ENCODE results near the gene FANCM.
"Not testable (repeated sequence)": the region's sequence is repeated elsewhere in the genome, so short reads cannot be mapped to it uniquely, and the experiment has no call there.

The FANCM gene

DNA sequence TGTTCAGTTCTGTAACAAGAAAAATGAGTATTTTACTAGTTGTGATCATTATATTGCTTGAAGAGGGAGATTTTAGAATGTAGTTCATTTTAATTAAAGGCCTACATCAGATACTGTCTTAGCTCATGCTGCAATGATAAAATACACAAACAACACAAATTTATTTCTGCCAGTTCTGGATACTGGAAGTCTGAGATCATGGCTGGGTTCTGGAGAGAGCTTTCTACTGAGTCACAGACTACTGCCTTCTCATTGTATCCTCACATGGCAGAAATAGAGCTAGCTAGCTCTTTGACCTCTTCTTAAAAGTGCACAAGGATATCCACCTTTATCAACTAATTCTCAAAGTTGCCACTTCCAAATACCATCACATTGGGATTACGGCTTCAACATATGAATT lies 63.5 kb downstream of the FANCM start:
- no peak overlapping the region for H3K27ac ChIP-seq
- no peaks in the 10 kb centered on the region for H3K27me3 ChIP-seq (ENCODE audit: insufficient read depth, low read depth, severe bottlenecking)
- no peak overlapping the region for H3K4me3 ChIP-seq (ENCODE audit: low read depth, low read length)
- peaks cover 5% of the 10 kb centered on the region for H3K36me3 ChIP-seq
- TF ChIP-seq, protein P1, sequence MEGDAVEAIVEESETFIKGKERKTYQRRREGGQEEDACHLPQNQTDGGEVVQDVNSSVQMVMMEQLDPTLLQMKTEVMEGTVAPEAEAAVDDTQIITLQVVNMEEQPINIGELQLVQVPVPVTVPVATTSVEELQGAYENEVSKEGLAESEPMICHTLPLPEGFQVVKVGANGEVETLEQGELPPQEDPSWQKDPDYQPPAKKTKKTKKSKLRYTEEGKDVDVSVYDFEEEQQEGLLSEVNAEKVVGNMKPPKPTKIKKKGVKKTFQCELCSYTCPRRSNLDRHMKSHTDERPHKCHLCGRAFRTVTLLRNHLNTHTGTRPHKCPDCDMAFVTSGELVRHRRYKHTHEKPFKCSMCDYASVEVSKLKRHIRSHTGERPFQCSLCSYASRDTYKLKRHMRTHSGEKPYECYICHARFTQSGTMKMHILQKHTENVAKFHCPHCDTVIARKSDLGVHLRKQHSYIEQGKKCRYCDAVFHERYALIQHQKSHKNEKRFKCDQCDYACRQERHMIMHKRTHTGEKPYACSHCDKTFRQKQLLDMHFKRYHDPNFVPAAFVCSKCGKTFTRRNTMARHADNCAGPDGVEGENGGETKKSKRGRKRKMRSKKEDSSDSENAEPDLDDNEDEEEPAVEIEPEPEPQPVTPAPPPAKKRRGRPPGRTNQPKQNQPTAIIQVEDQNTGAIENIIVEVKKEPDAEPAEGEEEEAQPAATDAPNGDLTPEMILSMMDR (IDR thresholded peaks at IDR 0.05; ENCODE audit: low read depth, low read length): no peak
- H3K9me3 ChIP-seq (ENCODE audit: severe bottlenecking): no peaks in the 10 kb centered on the region
- no peak for DNase-seq

DNA sequence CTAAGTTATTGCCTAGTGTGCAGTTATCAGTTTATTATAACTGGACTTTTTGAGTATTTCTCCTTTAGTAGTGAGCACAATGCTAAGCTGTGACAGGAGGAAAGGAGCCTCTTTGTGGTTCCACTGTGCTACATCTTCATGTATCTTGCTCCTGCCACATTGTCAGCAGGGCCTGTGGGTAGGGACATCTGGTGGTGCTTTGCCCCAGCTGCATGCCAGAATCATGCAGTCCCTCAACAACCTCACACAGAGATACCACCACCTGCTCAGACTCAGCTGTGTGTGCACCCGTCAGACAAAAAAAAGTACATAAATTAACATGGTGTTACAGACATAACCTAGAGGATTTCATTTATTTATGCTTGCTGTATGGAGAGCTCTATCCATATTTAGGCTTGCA lies 66.2 kb downstream of the FANCM start:
- Histone ChIP-seq H3K9me3 (ENCODE audit: severe bottlenecking) (no peaks in the 10 kb centered on the region), H3K27me3 (ENCODE audit: insufficient read depth, low read depth, severe bottlenecking) (no peaks in the 10 kb centered on the region), H3K27ac (no peak overlapping the region), H3K4me3 (ENCODE audit: low read depth, low read length) (no peak overlapping the region), H3K36me3 (peaks cover 7% of the 10 kb centered on the region)
- TF ChIP-seq, protein P1 (IDR thresholded peaks at IDR 0.05; ENCODE audit: low read depth, low read length): peak; percentile 55
- peak; percentile 29 for DNase-seq

DNA sequence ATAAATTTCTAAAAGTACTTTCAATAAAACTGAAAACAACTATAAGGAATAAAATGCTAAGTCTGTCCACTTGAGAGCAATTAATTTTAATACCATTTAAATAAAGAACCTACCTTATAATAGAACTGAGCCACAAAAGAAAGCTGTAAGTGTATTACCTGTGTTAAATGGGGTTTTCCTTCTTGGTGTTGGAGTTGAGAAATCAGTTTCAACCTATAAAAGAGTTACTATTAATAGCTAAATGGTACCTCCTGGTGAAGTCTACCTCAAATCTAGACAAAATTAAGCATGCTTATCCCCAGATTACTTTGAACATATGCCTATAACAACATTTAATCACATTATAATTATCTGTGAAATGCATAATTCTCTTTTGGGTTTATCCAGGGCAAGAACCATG lies 68.5 kb downstream of the FANCM start:
- H3K36me3 ChIP-seq: peaks cover 15% of the 10 kb centered on the region
- H3K4me3 ChIP-seq (ENCODE audit: low read depth, low read length): no peak overlapping the region
- TF ChIP-seq, protein P1 (IDR thresholded peaks at IDR 0.05; ENCODE audit: low read depth, low read length): no peak

DNA sequence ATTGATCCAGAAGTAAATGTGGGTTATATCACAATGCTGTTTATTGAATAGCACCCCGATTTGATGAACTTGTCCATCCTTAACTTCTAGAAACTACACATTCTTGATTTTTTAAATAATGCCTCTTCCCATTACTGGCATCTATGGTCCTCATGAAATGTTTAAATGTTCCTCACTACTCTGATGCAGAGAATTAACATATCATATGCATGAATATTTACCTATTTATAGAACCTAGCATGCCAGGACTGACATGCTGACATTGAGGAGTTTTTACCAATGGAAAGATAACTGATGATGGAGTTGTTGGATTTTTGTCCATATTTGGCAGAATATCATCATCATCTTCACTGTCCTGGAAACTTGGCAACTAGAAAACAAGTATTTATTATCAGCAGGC lies 74.4 kb downstream of the FANCM start:
- Histone ChIP-seq H3K4me3 (ENCODE audit: low read depth, low read length) (no peak overlapping the region), H3K36me3 (peaks cover 31% of the 10 kb centered on the region), H3K27me3 (ENCODE audit: insufficient read depth, low read depth, severe bottlenecking) (no peaks in the 10 kb centered on the region), H3K9me3 (ENCODE audit: severe bottlenecking) (no peaks in the 10 kb centered on the region), H3K27ac (no peak overlapping the region)
- TF ChIP-seq, protein P1 (IDR thresholded peaks at IDR 0.05; ENCODE audit: low read depth, low read length): no peak
- DNase-seq: no peak

More for the DNA sequence above, 68.5 kb downstream of the FANCM start:
- DNase-seq: no peak
- no peaks in the 10 kb centered on the region for H3K27me3 ChIP-seq (ENCODE audit: insufficient read depth, low read depth, severe bottlenecking)
- no peak overlapping the region for H3K27ac ChIP-seq
- no peaks in the 10 kb centered on the region for H3K9me3 ChIP-seq (ENCODE audit: severe bottlenecking)

DNA sequence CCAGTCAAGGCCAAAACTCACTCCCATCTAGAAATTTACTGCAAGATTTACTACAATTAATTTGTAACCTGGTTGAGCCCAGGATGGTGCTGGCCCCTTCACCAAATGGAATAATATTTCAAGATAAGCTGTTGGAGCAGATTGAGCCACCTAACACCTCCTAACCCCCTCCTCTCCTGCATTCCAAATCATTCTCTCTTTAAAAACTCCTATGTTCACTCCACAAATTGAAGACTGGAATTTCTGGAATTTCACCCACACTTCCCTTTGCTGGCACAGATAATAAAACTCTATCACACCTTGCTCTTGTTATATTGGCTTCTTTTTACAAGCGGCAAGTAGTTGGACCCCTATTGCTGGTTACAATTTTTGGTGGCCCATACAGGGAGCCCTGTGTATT lies 75.6 kb downstream of the FANCM start:
- Histone ChIP-seq H3K27ac (no peak overlapping the region), H3K36me3 (peaks cover 31% of the 10 kb centered on the region), H3K4me3 (ENCODE audit: low read depth, low read length) (no peak overlapping the region), H3K27me3 (ENCODE audit: insufficient read depth, low read depth, severe bottlenecking) (no peaks in the 10 kb centered on the region), H3K9me3 (ENCODE audit: severe bottlenecking) (no peaks in the 10 kb centered on the region)
- TF ChIP-seq, protein P1 (IDR thresholded peaks at IDR 0.05; ENCODE audit: low read depth, low read length): no peak
- no peak for DNase-seq

DNA sequence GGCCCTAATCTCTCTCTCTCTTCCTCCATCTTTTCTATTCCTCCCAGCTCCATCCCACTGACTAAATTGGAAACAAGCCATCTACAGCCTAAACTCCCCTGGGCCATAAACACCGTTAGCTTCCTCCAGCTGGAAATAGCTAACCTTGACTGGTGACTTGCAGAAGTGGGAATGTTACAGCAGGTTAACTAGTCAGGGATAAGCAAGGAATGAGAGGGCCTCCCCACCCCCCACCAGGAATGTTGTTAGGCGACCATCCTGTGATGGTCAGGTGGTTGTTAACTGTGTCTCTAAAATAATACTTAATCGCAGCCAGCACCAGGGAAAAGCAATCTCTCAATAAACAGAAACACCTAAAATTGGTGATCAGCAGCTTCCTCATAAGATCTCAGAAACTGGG lies 76.5 kb downstream of the FANCM start:
- Histone ChIP-seq H3K4me3 (ENCODE audit: low read depth, low read length) (no peak overlapping the region), H3K9me3 (ENCODE audit: severe bottlenecking) (no peaks in the 10 kb centered on the region), H3K27me3 (ENCODE audit: insufficient read depth, low read depth, severe bottlenecking) (no peaks in the 10 kb centered on the region), H3K27ac (no peak overlapping the region), H3K36me3 (peaks cover 30% of the 10 kb centered on the region)
- no peak for DNase-seq
- TF ChIP-seq, protein P1 (IDR thresholded peaks at IDR 0.05; ENCODE audit: low read depth, low read length): no peak

DNA sequence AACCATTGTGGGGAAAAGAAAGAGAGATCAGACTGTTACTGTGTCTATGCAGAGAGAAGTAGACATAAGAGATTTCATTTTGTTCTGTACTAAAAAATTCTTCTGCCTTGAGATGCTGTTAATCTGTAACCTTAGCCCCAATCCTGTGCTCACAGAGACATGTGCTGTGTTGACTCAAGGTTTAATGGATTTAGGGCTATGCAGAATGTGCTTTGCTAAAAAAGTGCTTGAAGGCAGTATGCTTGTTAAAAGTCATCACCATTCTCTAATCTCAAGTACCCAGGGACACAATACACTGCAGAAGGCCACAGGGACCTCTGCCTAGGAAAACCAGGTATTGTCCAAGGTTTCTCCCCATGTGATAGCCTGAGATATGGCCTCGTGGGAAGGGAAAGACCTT lies 78.0 kb downstream of the FANCM start:
- DNase-seq; H3K27me3 ChIP-seq (ENCODE audit: insufficient read depth, low read depth, severe bottlenecking); H3K27ac ChIP-seq; H3K9me3 ChIP-seq (ENCODE audit: severe bottlenecking); H3K4me3 ChIP-seq (ENCODE audit: low read depth, low read length): not testable (repeated sequence)
- peaks cover 27% of the 10 kb centered on the region for H3K36me3 ChIP-seq

DNA sequence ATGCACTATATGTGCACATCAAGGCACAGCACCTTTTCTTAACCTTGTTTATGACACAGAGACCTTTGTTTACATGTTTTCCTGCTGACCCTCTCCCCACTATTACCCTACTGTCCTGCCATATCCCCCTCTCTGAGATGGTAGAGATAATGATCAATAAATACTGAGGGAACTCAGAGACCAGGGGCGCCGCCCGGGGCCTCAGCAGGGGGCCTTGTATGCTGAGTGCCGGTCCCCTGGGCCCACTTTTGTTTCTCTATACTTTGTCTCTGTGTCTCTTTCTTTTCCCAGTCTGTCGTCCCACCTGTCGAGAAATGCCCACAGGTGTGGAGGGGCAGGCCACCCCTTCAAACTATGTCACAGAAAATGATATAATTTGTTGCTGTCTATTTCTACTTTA lies 78.6 kb downstream of the FANCM start:
- not testable (repeated sequence) for H3K4me3 ChIP-seq (ENCODE audit: low read depth, low read length); H3K27me3 ChIP-seq (ENCODE audit: insufficient read depth, low read depth, severe bottlenecking); DNase-seq; H3K27ac ChIP-seq; H3K9me3 ChIP-seq (ENCODE audit: severe bottlenecking)
- peaks cover 27% of the 10 kb centered on the region for H3K36me3 ChIP-seq
